Vagina (tissue), 2 donors: Measurements from ENCODE around the gene RILP.

Experiments
- POLR2A ChIP-seq, 2 donors: fragments of 450-650 bp; IDR thresholded peaks; one replicate each; pipeline ENCODE4 v1.6.1; 2017; ENCODE audit warnings: antibody characterized with exemption in 2 of 2, mild to moderate bottlenecking in 2 of 2, moderate library complexity in 2 of 2
- TF ChIP-seq, protein P1 (sequence below), 3 experiments: fragments of 450-650 bp in 2 of 3; fragments of 200-600 bp in 1 of 3; sonication (generic) in 1 of 3; IDR thresholded peaks; one replicate each; pipeline ENCODE4 v1.5.1; 2017 to 2019; ENCODE audit warnings: antibody characterized with exemption in 3 of 3, mild to moderate bottlenecking in 2 of 3, moderate library complexity in 2 of 3

DNA sequence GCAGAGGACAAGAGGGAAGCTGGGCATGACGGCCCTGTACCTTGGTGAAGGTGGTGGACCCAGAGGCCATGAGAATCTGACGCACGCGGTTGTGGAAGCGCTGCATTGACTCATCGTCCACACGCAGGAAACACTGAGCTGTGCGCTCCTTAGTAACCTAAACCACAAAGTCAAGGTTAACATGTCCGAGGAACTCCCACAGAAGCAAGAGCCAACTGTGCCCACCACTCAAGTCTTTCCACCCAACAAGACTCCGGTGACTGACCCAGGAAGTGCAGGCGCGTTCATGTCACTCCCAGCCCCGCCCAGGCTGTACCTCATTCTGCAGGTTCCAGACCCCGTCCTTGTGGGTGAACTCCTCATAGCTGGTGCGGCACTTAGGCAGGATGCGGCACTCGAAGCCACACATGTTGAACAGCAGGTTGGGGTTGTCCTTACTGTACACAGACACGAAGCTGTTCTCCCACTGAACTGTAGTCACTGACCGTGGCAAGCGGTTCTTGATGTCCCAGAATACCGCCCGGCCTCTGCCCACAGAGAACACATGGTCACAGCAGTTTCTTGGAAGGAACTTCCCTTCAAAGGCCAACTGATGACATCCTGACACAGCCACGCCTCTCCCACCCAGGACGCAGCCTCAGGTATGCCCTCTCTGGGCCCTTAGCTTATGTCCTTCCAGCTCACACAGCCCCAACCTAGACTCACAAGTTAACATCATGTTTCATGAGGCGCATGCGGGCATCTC is 23.5 kb upstream of the RILP start:
- no peak for TF ChIP-seq POLR2A (IDR thresholded peaks at IDR 0.05)
- TF ChIP-seq, protein P1, sequence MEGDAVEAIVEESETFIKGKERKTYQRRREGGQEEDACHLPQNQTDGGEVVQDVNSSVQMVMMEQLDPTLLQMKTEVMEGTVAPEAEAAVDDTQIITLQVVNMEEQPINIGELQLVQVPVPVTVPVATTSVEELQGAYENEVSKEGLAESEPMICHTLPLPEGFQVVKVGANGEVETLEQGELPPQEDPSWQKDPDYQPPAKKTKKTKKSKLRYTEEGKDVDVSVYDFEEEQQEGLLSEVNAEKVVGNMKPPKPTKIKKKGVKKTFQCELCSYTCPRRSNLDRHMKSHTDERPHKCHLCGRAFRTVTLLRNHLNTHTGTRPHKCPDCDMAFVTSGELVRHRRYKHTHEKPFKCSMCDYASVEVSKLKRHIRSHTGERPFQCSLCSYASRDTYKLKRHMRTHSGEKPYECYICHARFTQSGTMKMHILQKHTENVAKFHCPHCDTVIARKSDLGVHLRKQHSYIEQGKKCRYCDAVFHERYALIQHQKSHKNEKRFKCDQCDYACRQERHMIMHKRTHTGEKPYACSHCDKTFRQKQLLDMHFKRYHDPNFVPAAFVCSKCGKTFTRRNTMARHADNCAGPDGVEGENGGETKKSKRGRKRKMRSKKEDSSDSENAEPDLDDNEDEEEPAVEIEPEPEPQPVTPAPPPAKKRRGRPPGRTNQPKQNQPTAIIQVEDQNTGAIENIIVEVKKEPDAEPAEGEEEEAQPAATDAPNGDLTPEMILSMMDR (IDR thresholded peaks at IDR 0.05): no peak
